COLO829 (cell line): Measurements from ENCODE around the gene COL23A1.

ENCODE experiments used
- DNase-seq: peaks from one replicate; pipeline ENCODE4 v3.0.0; 2012; ENCODE audit warnings: low spot score

Gene COL23A1

GRCh38 chr5:178360222-178360925 is 229.8 kb downstream of the COL23A1 start:
- no peak for DNase-seq

GRCh38 chr5:178359738-178360137 is 230.5 kb downstream of the COL23A1 start:
- no peak for DNase-seq

GRCh38 chr5:178357678-178358077 is 232.5 kb downstream of the COL23A1 start:
- DNase-seq = no peak

GRCh38 chr5:178357121-178357521 is 233.1 kb downstream of the COL23A1 start:
- no peak for DNase-seq

GRCh38 chr5:178356431-178356872 is 233.7 kb downstream of the COL23A1 start:
- no peak for DNase-seq

GRCh38 chr5:178355671-178356070 is 234.5 kb downstream of the COL23A1 start:
- no peak for DNase-seq

- no peak for DNase-seq
Measured at GRCh38 chr5:178353461-178353860, 236.7 kb downstream of the COL23A1 start.

GRCh38 chr5:178352035-178352349 is 238.2 kb downstream of the COL23A1 start:
- no peak for DNase-seq

GRCh38 chr5:178351221-178352034 is 238.8 kb downstream of the COL23A1 start:
- no peak for DNase-seq

GRCh38 chr5:178350361-178351220 is 239.6 kb downstream of the COL23A1 start:
- no peak for DNase-seq

GRCh38 chr5:178349625-178350353 is 240.4 kb downstream of the COL23A1 start:
- DNase-seq = no peak

- no peak for DNase-seq
Measured at GRCh38 chr5:178349075-178349511, 241.1 kb downstream of the COL23A1 start.

- DNase-seq = no peak
Measured at GRCh38 chr5:178348356-178349074, 241.7 kb downstream of the COL23A1 start.

- no peak for DNase-seq
Measured at GRCh38 chr5:178347956-178348355, 242.2 kb downstream of the COL23A1 start.

- no peak for DNase-seq
Measured at GRCh38 chr5:178346607-178347334, 243.4 kb downstream of the COL23A1 start.

GRCh38 chr5:178343306-178343705 is 246.9 kb downstream of the COL23A1 start:
- no peak for DNase-seq

- no peak for DNase-seq
Measured at GRCh38 chr5:178341851-178342140, 248.4 kb downstream of the COL23A1 start.

GRCh38 chr5:178341091-178341850 is 248.9 kb downstream of the COL23A1 start:
- DNase-seq = no peak

GRCh38 chr5:178340637-178341036 is 249.6 kb downstream of the COL23A1 start:
- DNase-seq = no peak

- DNase-seq = no peak
Measured at GRCh38 chr5:178340187-178340586, 250.0 kb downstream of the COL23A1 start.
